Effector CD4-positive, alpha-beta T cell (primary cell): ENCODE results near the gene C7orf57. TPM values are rescaled to one million over a fixed set of nuclear protein-coding genes. Genes with fewer than 3 reads are reported as not detected.
A peak's percentile ranks its signal among the peaks of the same experiment; 100 is the strongest.
"Not testable (repeated sequence)": the region's sequence is repeated elsewhere in the genome, so short reads cannot be mapped to it uniquely, and the experiment has no call there.

Experiments used
- DNase-seq: peaks from one replicate; pipeline ENCODE4 v3.0.0-alpha.2; 2020
- total RNA-seq: gene quantifications from one replicate; lab custom pipeline; 2026; lab: John Stamatoyannopoulos, UW

Gene C7orf57
- total RNA-seq = not detected

DNA sequence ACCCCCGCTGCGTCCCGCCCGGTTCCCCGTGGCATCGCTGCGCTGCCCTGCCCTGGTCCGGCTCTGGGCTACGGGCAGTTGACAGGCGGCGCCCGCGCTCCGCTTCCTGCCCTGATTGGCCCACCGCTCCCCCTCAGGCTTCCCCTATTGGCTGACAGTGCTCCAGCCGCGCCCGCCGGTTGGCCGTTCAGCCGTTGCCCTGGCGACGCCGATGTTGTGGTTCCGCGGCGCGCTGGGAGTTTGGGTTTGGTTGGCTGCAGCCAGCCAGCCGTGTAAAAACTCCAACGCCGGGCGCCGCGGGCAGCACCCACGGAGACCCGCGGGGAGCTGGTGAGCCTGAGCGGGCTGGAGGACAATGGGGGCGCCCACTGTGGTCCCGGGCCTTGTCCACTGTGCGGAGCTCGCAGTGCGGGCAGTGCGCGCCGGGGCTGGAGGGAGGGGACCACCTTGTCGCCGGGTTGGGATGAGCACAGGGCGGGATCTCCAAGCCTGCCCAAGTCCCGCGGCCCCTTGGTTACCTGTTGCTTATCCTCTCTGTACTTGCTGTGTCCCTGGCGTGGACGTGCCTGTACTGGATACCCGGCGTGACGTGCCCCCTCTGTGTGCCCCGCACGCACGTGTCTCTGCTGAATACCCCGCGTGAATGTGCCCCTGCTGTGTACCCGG is at the start of gene C7orf57:
C7orf57 (plus strand) TSS at position 243 of the 666 bp plus-strand sequence. CDS start 766 bp downstream, outside the sequence.
- DNase-seq = peak; percentile 84

DNA sequence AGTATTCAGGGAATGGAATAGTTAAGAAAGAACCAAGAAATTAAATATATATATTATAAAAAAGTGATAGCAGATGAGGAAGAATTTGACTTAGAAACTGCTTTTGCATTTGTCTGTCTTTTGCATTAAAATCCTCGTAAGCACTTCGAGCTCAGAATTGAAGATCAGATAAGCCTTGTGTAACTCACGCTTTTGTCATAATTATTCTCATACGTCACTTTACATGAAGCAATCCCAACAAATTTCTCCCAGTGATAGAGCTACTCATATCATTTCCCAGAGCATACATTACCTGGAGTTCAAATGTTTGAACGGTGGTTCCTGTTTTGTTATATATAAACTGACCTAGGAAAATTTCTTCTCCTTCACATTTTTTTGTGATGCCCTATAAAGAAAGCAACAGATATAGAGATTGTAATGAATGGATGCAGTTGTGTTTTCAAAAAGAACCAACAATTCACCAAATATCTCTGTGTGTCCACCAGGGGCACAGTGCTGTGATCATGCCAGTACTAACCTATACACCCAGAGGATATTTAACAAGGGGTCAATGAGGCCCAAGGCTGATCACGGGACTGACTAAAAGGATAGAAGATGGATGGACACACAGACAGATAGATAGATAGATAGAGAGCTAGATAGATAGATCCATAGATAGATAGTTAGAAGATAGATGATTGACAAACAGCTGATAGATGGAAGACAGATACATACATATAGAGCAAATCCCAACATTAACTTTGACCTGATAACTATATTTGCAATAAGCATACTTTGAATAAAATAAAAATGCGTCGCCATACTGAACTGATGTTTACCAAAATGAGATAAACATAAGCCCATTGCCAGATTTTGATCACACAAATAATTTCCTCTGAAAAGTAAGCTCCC is 46.6 kb upstream of the C7orf57 start:
- no peak for DNase-seq

DNA sequence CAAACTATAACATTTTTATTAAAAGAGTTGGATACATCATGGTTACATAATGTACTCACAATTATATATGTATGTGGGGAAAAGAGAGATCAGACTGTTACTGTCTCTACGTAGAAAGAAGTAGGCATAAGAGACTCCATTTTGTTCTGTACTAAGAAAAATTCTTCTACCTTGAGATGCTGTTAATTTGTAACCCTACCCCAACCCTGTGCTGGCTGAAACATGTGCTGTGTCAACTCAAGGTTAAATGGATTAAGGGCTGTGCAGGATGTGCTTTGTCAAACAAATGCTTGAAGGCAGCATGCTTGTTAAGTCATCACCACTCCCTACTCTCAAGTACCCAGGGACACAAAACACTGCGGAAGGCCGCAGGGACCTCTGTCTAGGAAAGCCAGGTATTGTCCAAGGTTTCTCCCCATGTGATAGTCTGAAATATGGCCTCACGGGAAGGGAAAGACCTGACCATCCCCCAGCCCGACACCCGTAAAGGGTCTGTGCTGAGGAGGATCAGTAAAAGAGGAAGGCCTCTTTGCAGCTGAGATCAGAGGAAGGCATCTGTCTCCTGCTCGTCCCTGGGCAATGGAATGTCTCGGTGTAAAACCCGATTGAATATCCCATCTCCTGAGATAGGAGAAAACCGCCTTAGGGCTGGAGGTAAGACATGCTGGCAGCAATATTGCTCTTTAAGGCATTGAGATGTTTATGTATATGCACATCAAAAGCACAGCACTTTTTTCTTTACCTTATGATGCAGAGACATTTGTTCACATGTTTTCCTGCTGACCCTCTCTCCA is 45.5 kb upstream of the C7orf57 start:
- DNase-seq = not testable (repeated sequence)

DNA sequence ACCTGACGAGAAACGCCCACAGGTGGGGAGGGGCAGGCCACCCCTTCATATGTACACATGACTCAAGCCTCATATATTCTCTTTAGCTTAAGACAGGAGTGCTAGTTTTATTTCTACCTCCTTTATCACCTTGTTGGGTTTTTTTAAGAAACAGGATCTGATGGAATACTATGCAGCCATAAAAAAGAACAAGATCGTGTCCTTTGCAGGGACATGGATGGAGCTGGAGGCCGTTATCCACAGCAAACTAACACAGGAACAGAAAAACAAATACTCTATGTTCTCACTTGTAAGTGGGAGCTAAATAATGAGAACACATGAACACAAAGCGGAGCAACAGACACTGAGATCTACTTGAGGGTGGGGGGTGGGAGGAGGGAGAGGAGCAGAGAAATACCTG is 44.8 kb upstream of the C7orf57 start:
- no peak for DNase-seq

- no peak for DNase-seq
Observed at GRCh38 chr7:47991270-47991669, 44.1 kb upstream of the C7orf57 start.

DNA sequence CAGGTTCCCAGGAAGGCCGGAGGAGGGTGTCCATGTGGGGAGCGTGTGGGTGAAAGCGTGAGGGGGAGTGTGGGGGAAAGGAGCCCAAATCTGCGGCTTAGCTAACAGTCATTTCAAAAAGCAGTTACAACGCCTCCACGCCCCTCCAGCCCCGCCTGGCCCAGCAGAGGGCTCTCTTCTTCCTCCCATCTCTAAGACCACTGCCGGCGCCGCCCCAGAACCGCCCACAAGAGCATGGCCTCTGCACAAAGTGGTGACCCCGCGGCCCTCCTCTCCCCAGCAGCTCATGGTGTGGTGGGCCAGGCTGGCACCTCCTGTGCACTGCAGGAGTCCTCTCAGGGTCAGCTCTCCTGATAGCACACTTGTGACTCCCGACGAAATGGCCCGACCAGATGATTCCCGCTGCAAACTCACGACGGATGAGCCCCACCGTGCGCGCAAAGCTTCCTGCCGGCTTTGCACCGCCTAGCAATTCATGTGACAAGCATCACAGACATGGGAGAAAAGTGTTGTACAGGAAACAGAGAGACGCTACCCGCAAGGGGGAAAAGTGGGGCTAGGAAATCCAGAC is 43.5 kb upstream of the C7orf57 start:
- DNase-seq = peak; percentile 73

- no peak for DNase-seq
Observed at GRCh38 chr7:47992446-47992845, 42.9 kb upstream of the C7orf57 start.

DNA sequence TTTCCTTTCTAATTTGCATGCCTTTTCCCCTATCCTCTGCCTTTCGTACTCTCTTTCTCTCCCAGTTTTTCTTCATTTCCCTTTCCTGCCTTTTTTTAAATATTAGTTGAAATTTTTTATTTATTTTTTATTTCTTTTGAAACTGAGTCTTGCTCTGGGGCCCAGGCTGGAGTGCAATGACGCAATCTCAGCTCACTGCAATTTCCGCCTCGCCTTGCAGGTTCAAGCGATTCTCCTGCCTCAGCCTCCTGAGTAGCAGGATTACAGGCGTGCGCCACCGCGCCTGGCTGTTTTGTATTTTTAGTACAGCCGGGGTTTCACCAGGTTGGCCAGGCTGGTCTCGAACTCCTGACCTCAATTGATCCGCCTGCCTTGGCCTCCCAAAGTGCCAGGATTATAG is 35.9 kb upstream of the C7orf57 start:
- no peak for DNase-seq

- not testable (repeated sequence) for DNase-seq
Observed at GRCh38 chr7:48000164-48000563, 35.2 kb upstream of the C7orf57 start.

- DNase-seq = no peak
Observed at GRCh38 chr7:48004032-48004431, 31.3 kb upstream of the C7orf57 start.

DNA sequence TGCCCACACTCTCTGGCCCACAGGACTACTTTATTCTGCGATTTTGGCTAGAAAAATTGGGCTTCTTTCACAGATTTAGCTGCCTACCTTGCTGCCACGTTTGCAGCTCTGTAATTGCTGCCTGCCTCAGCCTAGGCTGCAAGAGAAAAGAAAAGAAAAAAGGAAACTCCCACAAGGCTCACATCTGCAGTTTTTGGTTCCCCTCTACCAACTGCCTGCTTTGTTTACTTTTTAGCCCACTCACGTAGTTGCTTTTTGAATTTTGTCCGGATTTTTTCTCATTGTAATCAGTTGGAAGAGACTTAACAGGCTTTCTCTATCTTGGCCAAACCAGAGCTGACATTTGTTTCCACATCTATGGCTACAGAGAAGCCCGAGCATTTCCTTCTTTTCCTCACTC is 30.7 kb upstream of the C7orf57 start:
- no peak for DNase-seq

DNA sequence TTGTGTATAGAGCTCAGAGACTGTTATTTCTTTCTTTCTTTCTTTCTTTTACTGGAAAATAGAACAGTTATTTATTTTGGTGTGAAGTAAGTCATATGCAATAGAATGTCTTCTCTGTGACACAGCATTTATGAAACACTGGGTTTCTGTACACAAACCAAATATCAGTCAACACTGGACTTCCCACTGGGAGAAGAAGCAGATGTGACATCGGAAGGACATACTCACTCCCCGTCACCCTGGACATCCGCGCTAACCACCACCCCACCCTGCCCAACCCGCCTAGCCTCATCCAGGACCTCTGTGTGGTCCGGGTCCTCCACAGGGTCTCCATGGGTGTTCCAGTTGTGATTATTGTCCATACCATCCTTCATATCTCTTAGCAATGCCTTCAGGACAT is 28.5 kb upstream of the C7orf57 start:
- no peak for DNase-seq

GRCh38 chr7:48009257-48009656 is 26.1 kb upstream of the C7orf57 start:
- no peak for DNase-seq

DNA sequence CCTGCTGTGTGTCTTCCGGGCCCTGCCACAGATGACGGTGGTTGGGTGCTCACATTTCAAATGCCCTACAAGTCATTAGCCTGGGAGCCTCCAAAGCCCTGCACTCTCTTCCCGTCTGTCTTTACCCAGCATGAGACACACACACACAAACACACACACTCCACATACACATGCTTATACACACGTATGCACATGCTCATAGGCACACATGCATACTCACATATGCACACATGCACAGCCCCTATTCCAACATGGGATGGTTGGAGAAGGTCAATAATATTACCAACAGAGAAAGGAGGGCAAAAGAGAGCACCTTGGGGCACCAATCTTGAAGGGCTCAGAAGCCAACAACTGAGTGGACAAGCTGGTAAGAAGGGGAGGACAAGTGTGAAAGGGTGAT is 25.4 kb upstream of the C7orf57 start:
- DNase-seq = no peak

DNA sequence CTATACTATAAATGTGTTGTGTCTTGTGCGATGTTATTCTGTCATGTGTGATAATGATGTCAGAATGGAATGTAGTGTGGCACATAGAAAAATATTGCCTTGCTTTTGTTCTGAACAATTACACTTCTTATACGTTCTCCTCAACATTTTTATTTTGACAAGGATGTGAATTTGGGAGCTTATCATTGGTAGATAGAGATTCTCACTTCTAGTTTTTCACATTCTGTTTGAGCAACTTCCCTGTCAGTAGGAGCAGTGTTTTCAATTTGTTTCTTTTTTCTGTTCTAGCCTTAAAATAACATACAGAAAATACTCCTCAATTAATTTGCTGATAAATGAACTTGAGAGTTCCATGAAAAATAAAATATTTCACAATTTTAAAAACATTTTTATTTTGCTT is 24.0 kb upstream of the C7orf57 start:
- DNase-seq = no peak

GRCh38 chr7:48011951-48012350 is 23.4 kb upstream of the C7orf57 start:
- DNase-seq = no peak

GRCh38 chr7:48016641-48017040 is 18.7 kb upstream of the C7orf57 start:
- DNase-seq = no peak

- no peak for DNase-seq
Observed at GRCh38 chr7:48017674-48018073, 17.7 kb upstream of the C7orf57 start.

DNA sequence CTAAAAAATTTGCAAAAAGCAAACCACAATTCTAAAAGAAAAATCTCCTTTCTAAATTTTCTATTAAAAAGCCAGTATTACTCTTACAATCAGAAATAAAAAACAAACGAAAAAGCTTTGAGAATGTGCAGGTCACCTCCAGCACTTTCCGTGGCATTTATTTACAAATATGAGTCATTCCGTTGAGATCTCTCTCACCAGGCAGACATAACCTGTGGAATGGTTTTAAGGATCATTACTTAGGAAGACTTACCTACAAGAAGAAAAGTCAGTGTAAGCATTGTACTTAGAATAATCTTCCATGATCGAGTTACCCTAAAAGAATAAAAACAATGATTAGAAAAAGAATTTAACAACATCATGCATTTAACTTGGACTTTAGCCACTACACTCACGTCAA is 9.7 kb upstream of the C7orf57 start:
- DNase-seq = no peak

GRCh38 chr7:48028938-48029337 is 6.4 kb upstream of the C7orf57 start, which contains the start of gene SUN3:
TSS of gene SUN3 (minus strand) at chr7:48029107. CDS start at chr7:48028938, 169 bp downstream.
- no peak for DNase-seq

DNA sequence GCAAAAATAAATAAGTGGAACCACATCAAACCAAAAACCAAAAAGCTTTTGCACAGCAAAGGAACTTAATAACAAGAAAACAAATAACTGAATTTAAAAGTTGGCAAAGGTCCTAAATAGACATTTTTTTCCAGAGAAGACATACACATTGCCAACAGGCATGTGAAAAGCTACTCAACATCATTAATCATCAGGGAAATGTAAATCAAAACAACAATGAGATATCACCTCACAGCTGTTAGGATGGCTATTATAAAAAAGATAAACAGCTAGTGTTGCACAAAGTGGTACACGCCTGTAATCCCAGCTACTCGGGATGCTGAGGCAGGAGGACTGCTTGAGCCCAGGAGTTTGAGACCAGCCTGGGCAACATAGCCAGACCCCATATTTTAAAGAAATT is 4.2 kb upstream of the C7orf57 start:
- DNase-seq = no peak

DNA sequence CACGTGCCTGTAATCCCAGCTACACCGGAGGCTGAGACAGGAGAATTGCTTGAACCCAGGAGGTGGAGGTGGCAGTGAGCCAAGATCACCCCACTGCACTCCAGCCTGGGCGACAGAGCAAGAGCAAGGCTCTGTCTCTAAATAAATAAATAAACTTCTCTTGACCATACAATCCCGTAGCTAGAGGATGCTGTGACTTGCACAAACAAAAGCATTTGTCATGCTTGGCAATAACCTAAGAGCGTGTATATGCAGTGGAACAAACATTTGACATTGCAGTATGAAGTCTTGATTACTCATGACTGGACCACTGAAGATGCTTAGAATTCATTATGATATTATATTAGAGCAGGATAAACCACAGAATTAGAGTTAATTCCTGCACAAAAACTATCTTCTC is 1.4 kb upstream of the C7orf57 start:
- DNase-seq = no peak

GRCh38 chr7:48035967-48036478 is 680 bp downstream of the C7orf57 start:
- peak; percentile 3 for DNase-seq
